GM21447 (cell line): ENCODE results near the gene COA1.
"Not testable (repeated sequence)": the region's sequence is repeated elsewhere in the genome, so short reads cannot be mapped to it uniquely, and the experiment has no call there.

Source experiments
- ATAC-seq: cut with Tn5 transposase; IDR thresholded peaks from one replicate; pipeline ENCODE4 v1.9.1; 2021; ENCODE audit not compliant: unreplicated experiment

Gene COA1

GRCh38 chr7:43693687-43694398 is 35.5 kb downstream of the COA1 start:
- no peak for ATAC-seq

- no peak for ATAC-seq
Measured at GRCh38 chr7:43692582-43693373, 36.5 kb downstream of the COA1 start.

- no peak for ATAC-seq
Measured at GRCh38 chr7:43691611-43692010, 37.7 kb downstream of the COA1 start.

- no peak for ATAC-seq
Measured at GRCh38 chr7:43689115-43689514, 40.2 kb downstream of the COA1 start.

- ATAC-seq = not testable (repeated sequence)
Measured at GRCh38 chr7:43687866-43688265, 41.5 kb downstream of the COA1 start.

GRCh38 chr7:43686991-43687390 is 42.3 kb downstream of the COA1 start:
- ATAC-seq = no peak

GRCh38 chr7:43680736-43681135 is 48.6 kb downstream of the COA1 start:
- ATAC-seq = no peak

GRCh38 chr7:43679210-43680068 is 49.9 kb downstream of the COA1 start:
- no peak for ATAC-seq

GRCh38 chr7:43678315-43678714 is 51.0 kb downstream of the COA1 start:
- no peak for ATAC-seq

GRCh38 chr7:43677864-43678263 is 51.5 kb downstream of the COA1 start:
- no peak for ATAC-seq

- ATAC-seq = no peak
Measured at GRCh38 chr7:43674559-43675436, 54.5 kb downstream of the COA1 start.

GRCh38 chr7:43673243-43673976 is 55.9 kb downstream of the COA1 start:
- not testable (repeated sequence) for ATAC-seq

- ATAC-seq = no peak
Measured at GRCh38 chr7:43671521-43671920, 57.8 kb downstream of the COA1 start.

GRCh38 chr7:43669286-43670081 is 59.8 kb downstream of the COA1 start:
- no peak for ATAC-seq

- ATAC-seq = no peak
Measured at GRCh38 chr7:43668035-43668434, 61.3 kb downstream of the COA1 start.

- ATAC-seq = no peak
Measured at GRCh38 chr7:43666938-43667337, 62.4 kb downstream of the COA1 start.

- ATAC-seq = no peak
Measured at GRCh38 chr7:43664681-43665080, 64.6 kb downstream of the COA1 start.

GRCh38 chr7:43660141-43660540 is 69.2 kb downstream of the COA1 start:
- no peak for ATAC-seq

- no peak for ATAC-seq
Measured at GRCh38 chr7:43659549-43659896, 69.8 kb downstream of the COA1 start.
